Measurements from ENCODE around the gene FAN1.

The FAN1 gene

GRCh38 chr15:30954674-30955073 lies 51.0 kb downstream of the FAN1 start:
- in situ Hi-C loops (cut with MboI; ENCODE audit: low sequenced_read_pairs): no loop called here

- in situ Hi-C loops (cut with MboI; ENCODE audit: low sequenced_read_pairs): no loop called here
These were observed 52.8 kb downstream of the FAN1 start for GRCh38 chr15:30956216-30957124.

GRCh38 chr15:30958219-30958618 lies 54.5 kb downstream of the FAN1 start:
- in situ Hi-C loops (cut with MboI; ENCODE audit: low sequenced_read_pairs): no loop called here

- in situ Hi-C loops (cut with MboI; ENCODE audit: low sequenced_read_pairs): no loop called here
These were observed 58.4 kb downstream of the FAN1 start for GRCh38 chr15:30962079-30962478.

GRCh38 chr15:30962659-30963058 lies 58.9 kb downstream of the FAN1 start:
- in situ Hi-C loops (cut with MboI; ENCODE audit: low sequenced_read_pairs): no loop called here

- in situ Hi-C loops (cut with MboI; ENCODE audit: low sequenced_read_pairs): no loop called here
These were observed 60.0 kb downstream of the FAN1 start for GRCh38 chr15:30963681-30964080.

GRCh38 chr15:30969724-30970123 lies 66.0 kb downstream of the FAN1 start:
- in situ Hi-C loops (cut with MboI; ENCODE audit: low sequenced_read_pairs): no loop called here

- in situ Hi-C loops (cut with MboI; ENCODE audit: low sequenced_read_pairs): no loop called here
These were observed 69.7 kb downstream of the FAN1 start for GRCh38 chr15:30973379-30973778.

- in situ Hi-C loops (cut with MboI; ENCODE audit: low sequenced_read_pairs): no loop called here
These were observed 70.4 kb downstream of the FAN1 start for GRCh38 chr15:30974112-30974511.

- in situ Hi-C loops (cut with MboI; ENCODE audit: low sequenced_read_pairs): no loop called here
These were observed 74.6 kb downstream of the FAN1 start for GRCh38 chr15:30978328-30978727.

GRCh38 chr15:30979457-30979856 lies 75.7 kb downstream of the FAN1 start:
- in situ Hi-C loops (cut with MboI; ENCODE audit: low sequenced_read_pairs): no loop called here

GRCh38 chr15:30984118-30984517 lies 80.4 kb downstream of the FAN1 start:
- in situ Hi-C loops (cut with MboI; ENCODE audit: low sequenced_read_pairs): no loop called here

GRCh38 chr15:30984542-30984941 lies 80.8 kb downstream of the FAN1 start:
- in situ Hi-C loops (cut with MboI; ENCODE audit: low sequenced_read_pairs): no loop called here

- in situ Hi-C loops (cut with MboI; ENCODE audit: low sequenced_read_pairs): no loop called here
These were observed 81.4 kb downstream of the FAN1 start for GRCh38 chr15:30985081-30985531.

- in situ Hi-C loops (cut with MboI; ENCODE audit: low sequenced_read_pairs): no loop called here
These were observed 86.3 kb downstream of the FAN1 start for GRCh38 chr15:30990036-30990435.

- in situ Hi-C loops (cut with MboI; ENCODE audit: low sequenced_read_pairs): no loop called here
These were observed 86.9 kb downstream of the FAN1 start for GRCh38 chr15:30990446-30991254.

GRCh38 chr15:30991255-30992235 lies 87.8 kb downstream of the FAN1 start, which contains the start of gene MTMR10:
Gene MTMR10 (minus strand): TSS chr15:30991628. CDS start chr15:30991506, 122 bp downstream.
- in situ Hi-C loops (cut with MboI; ENCODE audit: low sequenced_read_pairs): no loop called here

GRCh38 chr15:30992249-30992864 lies 88.6 kb downstream of the FAN1 start:
- in situ Hi-C loops (cut with MboI; ENCODE audit: low sequenced_read_pairs): no loop called here

All from hTERT RPE-1 (cell line).